Iris pigment epithelial cell (primary cell): ENCODE measurements around the gene SLC22A1.
"Not testable (repeated sequence)": the region's sequence is repeated elsewhere in the genome, so short reads cannot be mapped to it uniquely, and the experiment has no call there.

ENCODE experiments used
- DNase-seq: peaks from one replicate; pipeline ENCODE4 v3.0.0-alpha.2; 2011; ENCODE audit warnings: low read depth

SLC22A1 gene

GRCh38 chr6:160137989-160138835, 16.6 kb downstream of the SLC22A1 start:
- peak; percentile 76 for DNase-seq

- DNase-seq = no peak
These were observed 17.3 kb downstream of the SLC22A1 start for GRCh38 chr6:160138839-160139419.

GRCh38 chr6:160139420-160139851, 17.8 kb downstream of the SLC22A1 start:
- DNase-seq = peak; percentile 90

GRCh38 chr6:160140493-160140892, 18.9 kb downstream of the SLC22A1 start:
- not testable (repeated sequence) for DNase-seq

DNA sequence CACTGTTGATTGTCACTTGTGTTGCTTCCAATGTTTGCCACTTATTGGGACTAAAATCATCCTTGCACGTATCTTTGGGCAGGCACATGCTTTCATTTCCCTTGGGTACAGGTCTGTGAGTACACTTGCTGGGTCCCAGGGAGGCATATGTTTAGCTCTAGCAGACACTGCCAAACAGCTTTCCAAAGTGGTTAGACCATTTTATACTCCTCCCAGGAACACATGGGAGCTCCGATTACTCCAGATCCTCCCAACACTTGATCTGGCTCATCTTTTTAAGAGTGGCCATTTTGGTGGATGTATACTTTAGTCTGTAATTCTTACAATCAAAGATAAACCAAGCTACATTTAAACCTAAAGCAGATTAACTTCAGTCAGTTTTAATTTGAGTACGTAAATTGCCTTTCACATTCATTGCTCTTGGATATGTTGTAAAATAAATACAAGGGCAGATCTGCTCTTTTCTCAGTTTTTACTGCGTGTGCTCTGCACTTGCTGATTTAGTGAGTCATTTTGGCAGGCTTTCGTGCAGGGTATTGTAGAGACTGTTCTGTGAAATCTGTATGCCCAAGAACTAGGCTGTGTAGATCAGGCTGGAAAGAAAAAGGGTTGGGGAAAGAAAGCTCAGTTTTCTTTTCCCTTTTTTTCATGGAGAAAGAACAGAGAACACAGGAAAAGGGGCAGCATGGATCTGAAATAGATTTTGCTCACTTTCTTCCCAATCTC, 19.5 kb downstream of the SLC22A1 start:
- DNase-seq = peak; percentile 70

DNA sequence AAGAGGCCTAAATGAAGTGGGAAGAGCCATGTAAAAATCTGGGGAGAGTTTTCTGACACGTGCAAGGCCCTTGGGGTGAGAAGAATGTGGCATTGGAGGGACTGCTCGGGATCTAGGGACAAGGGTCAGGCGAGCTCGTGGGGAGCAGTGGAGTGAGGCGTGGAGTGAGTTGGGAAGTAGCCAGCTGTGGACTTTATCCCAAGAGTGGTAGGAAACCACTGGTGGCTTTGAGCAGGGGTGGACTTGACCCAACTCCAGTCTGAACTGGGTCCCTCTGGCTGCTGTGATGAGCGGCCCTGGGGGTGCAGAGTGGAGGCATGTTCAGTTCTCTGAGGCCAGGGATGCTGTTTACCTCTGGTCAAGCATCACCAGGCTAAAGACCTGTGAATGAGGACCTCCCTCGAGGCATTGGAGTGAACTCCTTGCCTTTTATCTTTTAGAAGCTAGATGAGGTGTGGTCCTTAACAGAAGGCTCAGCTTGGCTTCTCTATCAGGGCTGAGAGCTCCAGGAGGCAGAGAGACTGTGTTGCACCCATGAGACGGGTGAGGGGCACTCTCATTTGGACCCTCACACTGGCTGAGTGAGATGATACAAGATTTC, 20.6 kb downstream of the SLC22A1 start:
- no peak for DNase-seq

DNA sequence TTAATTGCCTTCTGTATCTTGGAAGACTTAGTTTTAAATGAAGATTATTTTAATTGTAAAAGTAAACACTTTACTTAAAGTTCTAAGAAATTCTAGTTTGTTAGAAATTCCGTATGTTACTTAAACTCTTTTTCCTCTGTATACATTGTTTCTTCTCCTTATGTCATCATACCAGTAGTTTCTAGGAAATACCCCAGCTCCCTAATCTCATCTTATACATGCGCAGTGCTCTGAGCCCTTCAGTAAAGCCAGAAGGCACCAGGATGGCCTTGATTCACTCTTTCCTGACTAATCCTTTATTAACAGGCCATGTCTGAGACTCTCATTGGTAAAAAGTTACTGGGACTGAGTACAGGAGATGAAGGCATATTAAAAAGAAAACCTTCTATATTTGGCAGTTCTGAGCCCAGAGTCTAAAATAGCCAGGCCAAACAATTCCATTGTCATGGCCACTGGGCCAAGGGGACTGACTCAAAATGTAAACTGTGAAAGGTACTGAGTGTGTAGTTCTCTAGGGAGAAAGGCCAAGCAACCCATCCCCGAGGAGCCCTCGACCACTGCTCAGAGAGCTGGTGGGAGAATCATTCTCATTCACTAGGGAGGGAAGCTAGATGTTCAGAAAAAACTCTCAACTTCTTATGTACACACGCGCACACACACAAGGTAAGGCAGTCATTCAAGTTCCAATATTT, 25.0 kb downstream of the SLC22A1 start:
- no peak for DNase-seq

DNA sequence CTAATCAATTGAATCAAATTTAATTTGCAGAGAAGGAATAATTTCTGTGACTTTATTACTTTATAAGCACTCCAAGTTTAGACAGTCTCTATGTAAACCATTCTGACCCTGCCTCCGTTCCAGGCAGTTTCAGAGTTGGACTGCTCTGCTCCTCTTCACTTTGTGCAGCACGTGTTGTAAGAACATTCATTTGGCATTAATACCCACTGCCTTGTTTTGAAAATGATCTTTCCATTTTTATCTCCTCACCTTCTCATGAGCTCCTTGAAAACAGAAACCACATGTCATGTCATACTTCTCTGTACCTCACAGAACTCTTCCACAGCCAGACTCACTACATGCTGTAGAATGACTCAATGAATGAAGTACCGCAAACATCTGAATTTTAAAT, 25.5 kb downstream of the SLC22A1 start:
- no peak for DNase-seq

DNA sequence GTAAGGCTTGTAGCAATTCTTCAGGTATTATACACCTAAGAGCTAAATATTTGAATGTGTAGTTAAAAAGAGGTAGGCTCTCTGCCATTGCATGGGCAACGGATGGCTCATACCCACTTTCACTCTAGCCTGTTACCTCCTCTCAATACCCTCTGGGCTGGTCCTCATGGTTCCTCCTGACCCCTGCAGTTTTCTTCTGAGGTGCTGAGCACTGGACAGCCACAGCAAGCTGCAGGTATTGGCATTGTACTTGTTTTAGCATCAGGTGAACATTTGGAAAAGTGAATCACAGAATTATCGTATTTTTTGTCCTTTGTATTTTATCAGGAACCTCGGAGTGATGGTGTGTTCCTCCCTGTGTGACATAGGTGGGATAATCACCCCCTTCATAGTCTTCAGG, 32.9 kb downstream of the SLC22A1 start:
- no peak for DNase-seq

- peak; percentile 38 for DNase-seq
These were observed 35.2 kb downstream of the SLC22A1 start for GRCh38 chr6:160156842-160157241.

DNA sequence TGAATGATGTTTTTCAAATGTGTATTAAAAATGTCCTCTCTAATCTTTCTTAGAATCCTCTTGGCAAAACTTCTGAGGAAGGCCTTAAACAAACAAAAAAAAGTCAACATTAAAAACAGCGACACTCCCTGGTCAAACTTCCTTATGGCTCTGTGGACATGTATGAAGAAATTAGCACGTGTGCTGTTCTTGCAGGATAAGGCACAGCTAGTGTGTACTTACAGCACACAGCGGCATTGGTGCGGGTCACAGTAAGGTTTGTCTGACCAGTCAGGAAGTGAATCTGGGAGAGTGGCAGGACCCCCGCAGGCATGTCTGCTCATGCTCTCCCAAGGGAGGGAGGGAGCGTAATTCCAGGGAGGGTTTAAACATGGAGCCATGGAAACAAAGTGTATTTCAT, 38.8 kb downstream of the SLC22A1 start:
- peak; percentile 34 for DNase-seq

DNA sequence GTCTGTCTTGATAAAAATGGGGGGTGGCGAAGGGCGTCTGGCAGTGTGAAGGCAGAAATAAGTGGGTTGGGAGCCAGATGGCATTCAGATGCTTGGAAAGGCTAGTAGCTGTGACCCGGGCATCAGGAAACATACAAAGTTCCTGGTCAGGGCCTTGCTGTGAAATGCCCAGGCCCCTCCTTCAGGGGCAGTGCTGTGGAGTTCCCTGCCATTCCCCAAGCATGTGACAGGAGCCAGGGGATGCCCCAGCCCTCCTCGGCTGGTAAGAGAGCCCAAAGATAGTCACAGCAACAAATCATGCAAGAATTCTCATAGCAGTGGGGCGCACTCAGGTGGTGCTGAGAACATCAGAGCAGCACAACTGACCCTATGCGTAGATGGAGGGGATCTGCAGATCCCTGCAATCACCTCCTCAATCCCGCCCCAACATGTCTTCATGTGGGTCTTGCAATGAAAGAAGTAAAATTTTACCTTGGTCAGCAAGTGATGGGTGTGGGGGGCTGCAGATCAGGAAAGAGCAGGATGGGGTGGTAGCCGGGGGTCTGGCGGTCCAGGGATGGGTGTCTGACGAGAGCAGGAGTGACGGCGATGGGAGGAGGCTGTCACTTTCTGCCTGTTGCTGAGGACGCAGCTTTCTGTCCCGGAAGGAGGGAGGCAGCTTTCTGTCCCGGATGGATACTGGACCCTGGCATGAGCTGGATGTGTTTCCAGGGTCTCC, 39.5 kb downstream of the SLC22A1 start:
- no peak for DNase-seq

DNA sequence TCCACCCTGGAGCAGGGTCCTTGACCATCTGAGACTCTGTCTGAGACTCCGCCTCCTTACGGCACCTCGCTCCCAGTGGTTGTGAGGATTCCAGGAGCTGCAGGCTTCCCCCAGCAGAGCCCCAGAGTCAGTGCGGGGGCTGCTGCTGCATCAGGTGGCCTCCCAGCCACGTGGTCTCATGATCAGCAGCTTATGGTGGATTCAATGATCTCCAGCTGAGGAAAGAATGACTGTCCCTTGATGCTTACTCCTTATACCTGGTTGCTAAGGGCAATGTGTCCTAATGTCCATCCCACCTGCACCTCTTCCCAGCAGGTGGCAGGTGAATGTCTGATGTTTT, 40.0 kb downstream of the SLC22A1 start:
- DNase-seq = no peak

DNA sequence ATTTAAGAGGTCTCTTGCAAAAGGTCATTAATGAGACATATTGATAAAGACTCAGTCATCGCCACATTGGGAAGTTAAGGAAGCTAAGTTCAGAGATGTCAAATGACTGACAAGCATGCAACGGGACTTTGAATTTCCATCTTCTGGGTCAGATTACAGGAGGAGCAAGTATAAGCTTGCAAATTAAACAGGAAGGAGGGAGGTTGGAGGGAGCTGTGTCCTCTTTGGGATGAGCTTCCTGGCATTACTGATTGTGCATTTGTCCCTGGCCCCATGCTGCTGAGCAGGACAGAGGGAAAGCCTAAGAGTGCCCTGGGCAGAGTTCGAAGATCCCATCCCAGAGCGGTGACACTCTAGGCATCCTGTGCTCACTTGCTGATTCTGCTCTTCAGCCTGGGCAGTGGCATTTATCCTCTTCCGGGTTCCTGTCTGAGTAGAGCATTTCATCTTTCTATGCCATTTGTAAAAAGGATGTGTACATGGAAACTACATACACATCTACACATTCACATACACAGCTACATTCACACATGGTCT, 40.5 kb downstream of the SLC22A1 start:
- DNase-seq = no peak

GRCh38 chr6:160163425-160163824, 41.8 kb downstream of the SLC22A1 start:
- no peak for DNase-seq

DNA sequence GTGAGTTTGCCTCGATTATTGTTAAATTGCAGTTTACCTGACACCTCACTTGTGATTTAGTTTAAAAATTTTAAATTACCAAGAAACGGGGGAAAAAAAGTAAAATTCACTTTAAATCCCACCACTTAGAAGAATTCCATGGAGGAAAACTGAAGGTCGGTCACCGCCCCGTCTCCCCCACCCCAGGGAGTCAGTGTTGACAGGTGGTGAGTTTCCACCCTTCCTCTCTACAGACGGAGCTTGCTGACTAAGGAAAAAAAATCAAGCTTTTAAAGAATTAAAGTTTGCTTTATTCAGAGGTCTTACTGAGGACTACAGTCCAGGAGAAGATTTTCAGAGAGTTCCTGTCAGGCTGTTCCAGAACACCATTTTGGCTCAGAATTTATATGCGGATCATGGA, 42.3 kb downstream of the SLC22A1 start:
- DNase-seq = no peak

GRCh38 chr6:160165928-160166327, 44.3 kb downstream of the SLC22A1 start:
- DNase-seq = not testable (repeated sequence)

GRCh38 chr6:160167604-160168399, 46.2 kb downstream of the SLC22A1 start:
- no peak for DNase-seq

- DNase-seq = no peak
These were observed 48.5 kb downstream of the SLC22A1 start for GRCh38 chr6:160170018-160170680.

DNA sequence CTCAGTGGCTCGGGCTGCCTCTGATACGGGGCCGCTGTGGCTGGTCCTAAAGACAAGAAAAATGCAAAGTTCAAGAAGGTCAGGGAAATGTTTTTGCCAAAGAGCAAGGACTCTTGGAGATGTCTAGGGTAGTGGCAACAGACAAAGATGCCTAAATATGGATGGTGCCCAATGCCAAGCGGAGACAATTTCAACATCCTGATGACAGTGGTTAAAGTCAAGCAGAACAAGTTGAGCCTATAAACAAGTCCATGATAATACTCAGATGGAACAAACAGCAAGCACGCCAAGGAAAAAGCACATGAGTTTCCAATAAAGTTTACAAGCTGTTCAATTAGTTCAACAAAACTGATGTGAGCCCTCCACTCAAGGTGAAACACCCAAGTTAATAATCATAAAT, 51.1 kb downstream of the SLC22A1 start:
- no peak for DNase-seq
